Measurements from ENCODE around the gene DNM1.
A peak's percentile ranks its signal among the peaks of the same experiment; 100 is the strongest.
"Not testable (repeated sequence)": the region's sequence is repeated elsewhere in the genome, so short reads cannot be mapped to it uniquely, and the experiment has no call there.

GRCh38 chr9:128181480-128181879 is 21.7 kb upstream of the DNM1 start:
- TF ChIP-seq, protein P1, sequence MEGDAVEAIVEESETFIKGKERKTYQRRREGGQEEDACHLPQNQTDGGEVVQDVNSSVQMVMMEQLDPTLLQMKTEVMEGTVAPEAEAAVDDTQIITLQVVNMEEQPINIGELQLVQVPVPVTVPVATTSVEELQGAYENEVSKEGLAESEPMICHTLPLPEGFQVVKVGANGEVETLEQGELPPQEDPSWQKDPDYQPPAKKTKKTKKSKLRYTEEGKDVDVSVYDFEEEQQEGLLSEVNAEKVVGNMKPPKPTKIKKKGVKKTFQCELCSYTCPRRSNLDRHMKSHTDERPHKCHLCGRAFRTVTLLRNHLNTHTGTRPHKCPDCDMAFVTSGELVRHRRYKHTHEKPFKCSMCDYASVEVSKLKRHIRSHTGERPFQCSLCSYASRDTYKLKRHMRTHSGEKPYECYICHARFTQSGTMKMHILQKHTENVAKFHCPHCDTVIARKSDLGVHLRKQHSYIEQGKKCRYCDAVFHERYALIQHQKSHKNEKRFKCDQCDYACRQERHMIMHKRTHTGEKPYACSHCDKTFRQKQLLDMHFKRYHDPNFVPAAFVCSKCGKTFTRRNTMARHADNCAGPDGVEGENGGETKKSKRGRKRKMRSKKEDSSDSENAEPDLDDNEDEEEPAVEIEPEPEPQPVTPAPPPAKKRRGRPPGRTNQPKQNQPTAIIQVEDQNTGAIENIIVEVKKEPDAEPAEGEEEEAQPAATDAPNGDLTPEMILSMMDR (IDR thresholded peaks at IDR 0.05): peak in 4 of 6 experiments; percentile 41 to 71 (median 50)
- TF ChIP-seq POLR2A (IDR thresholded peaks at IDR 0.05): not testable (repeated sequence)
